Muscle of arm (tissue), 12 donors: Measurements from ENCODE around the gene GPLD1. TPM values are rescaled to one million over a fixed set of nuclear protein-coding genes. Genes with fewer than 3 reads are reported as not detected.

Source experiments
- DNase-seq: peaks from one replicate; pipeline ENCODE4 v3.0.0-alpha.2; 2013
- polyA plus RNA-seq, 12 donors: library from polyadenylated mRNA; unstranded; fragments of 120-200 nt; gene quantifications; one replicate each; pipeline ENCODE4 v1.2.1, GENCODE V29; 2013; ENCODE audit not compliant: insufficient read length in 12 of 12

Gene GPLD1
- polyA plus RNA-seq, 12 donors, result 1.4 to 3.5 (median 2.4) TPM; not detected in 2

DNA sequence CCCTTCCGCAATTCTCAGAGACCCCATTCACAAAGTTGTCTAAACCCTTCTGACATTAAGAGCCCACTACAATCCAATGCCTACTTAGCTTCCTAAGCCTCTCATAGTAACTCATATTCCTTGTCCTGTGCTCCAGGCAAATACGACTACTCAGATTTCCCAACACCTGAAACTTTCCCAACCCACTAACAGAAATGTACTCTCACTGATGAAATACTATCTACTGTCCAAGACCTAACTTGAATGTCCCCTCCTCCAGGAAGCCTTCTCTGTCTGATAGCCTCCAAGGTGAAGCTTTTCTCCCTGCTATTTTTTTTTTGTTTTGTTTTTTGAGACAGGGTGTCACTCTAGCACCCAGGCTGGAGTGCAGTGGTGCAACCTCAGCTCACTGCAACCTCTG lies 30.4 kb downstream of the GPLD1 start:
- no peak for DNase-seq

DNA sequence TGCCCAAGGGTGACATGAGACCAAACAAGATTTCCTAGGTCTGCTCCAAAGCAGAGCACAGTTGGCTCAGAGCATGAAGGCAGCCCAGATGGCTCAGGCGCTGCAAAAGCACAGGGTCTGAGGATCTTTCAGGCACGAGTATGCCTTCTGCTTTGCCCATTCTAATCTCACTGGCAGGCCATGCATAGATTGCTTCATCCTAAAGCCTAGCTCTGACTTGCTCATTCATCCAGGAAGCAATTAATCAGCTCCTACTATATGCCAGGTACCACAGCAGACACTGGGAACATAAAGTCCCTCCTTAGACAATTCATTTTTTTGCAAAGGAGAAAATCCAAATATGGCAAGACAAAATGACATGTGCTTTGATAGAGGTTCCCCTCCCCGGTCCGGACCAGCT lies 31.2 kb downstream of the GPLD1 start:
- DNase-seq, result no peak

DNA sequence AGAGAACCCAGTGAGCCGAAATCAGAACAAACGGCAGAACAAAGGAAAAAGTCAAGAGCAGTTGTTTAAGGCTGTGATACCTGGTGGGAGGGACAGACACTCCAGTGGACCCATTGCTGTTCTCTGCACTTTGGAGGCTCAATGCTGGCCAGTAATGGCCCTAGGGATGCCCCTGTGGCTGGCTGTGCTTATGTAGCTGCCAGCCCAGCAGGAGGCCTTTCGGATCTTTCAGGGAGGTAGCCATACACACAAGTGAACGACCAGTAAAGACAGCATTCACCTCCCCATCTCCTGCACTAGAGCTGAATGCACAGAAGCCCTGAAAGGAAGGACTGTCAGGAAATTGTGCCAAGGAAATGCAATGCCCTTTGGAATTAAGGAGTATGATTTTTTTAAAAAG lies 34.3 kb downstream of the GPLD1 start:
- no peak for DNase-seq

DNA sequence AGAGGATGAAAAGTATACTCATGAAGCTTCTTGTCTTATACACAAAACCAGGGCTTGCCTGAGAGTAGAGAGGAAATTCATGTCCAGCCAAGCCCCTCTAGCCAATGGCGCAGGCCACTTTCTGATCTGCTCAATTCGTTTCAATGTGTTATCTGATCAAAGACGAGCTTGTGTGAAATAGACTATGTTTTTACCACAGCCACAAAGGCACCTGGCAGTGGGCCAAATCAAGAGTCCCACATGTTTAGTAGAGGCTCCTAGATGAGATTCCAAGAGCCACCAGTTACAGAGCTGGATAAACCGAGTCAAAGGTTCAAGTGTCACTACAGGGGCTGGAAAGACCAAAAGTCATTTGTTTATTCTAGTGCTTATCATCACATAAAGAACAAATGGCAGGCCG lies 34.9 kb downstream of the GPLD1 start:
- DNase-seq, result no peak

DNA sequence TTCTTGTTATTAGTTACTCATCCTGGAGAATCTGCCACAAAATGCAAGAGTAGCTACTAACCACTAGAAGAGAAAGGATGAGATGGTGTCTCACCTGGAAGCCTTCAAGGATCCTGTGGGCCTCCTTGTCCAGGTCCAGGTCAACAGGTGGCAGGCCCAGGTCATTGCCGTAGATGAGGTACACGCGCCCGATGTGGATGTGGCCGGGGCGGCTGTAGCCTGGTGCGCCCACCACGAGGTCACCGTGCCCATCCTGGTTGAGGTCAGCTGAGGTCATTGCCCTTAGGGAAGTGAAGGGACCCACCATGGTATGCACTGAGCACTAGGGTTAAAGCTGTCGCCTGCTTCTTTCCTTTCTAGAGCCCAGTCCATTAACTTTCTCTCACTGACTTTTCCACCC lies 35.5 kb downstream of the GPLD1 start:
- DNase-seq, result no peak

DNA sequence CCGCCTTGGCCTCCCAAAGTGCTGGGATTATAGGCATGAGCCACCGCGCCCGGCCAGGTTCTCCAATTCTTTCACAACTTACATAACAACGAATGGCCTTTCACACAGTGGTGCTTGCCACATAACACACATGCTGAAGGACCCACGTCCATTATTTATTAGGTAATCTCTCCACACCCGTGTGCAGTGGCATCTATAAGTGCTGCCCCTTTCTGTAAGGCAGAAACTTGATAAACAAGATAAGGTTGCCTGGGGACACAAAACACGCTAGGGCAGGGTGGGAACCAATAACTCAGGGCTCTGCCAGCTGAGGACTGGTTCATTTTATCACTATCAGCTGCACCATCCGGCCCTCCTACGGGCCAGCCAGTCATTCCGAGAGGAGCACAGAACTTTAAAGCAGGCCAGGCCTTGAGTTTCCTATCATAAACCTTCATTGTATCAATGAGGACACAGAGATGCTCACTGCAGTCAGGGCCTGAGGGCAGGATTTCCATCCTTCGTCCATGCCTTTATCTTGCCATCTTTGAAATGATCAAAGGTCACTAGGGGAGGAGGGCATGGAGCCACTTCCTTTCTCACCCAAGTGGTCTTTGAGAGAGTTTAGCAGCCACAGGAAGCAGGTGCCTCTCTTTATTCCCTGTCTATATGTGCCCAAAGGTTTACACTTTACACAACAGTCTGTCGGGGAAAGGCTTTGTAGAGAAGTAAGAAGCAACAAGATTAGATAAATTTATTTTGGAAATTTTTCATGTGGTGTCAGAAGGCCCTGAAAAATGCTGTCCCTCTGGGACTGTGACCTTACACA lies 37.6 kb downstream of the GPLD1 start:
- DNase-seq, result no peak

DNA sequence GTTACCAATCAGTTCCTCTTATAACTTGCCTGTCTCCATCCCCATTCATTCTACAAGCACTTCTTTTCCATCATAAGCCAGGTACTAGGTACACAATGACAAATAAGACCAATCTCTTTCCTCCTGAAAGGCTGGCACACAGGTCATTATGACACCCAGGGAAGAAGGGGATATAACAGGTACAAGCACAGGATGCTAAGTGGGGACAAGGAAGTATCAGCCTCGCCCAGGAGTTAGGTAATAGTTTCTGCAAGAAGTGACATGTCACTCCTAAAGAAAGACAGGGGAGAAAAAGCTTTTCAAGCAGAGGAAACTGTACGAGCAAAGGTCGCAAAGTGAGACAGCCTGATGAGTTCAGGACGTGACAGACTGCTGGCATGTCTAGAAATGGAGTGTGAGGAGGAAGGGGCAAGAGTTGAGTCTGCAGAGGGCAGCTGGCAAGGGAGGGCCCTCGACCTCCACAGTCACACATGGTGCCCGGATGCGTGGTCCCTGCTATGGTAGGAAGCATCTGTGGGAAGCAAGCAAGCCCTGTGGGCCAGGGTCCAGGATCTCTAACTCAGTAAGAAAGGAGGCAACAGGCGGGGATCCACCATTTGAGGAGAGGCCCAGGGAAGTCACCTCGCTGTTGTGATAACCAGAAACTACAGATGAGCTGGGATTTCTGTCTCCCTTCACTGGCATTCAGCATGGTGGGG lies 40.4 kb downstream of the GPLD1 start:
- no peak for DNase-seq

DNA sequence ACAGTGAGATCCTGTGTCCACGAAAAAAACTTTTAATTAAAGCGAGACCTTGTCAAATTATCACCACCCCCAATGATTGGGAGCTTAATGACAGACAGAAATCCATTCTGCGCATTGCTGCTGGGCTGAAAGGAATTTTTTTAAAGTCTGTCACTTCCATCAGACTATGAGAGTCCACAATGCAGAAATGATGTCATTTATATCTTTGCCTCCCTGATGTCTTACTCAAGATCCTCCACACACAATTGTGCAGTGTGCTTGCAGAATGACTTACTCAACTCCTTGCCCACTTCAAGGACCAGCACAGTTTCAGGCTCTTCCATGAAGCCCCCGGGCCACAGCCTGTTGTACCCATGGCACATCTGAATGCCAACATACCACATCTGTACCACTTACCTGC lies 41.0 kb downstream of the GPLD1 start:
- no peak for DNase-seq

DNA sequence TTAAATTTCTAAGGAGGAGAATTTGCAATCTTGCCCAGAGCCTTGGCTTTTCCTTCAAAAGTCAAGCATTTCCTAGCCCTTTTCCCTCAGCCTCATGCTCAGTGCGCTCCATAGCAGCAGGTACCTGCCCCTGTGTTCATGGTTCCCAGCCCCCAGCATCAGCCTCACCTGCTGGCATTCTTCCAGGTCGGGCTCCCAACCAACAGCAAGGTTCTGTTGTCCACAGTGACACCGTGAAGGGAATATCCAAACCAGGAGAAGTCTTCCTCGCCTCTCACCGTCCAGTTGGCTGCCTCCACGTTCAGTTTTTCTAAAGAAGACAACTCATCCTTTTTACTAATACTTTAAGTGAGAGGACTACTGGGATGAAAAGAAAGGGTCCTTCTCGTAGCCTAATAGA lies 42.7 kb downstream of the GPLD1 start:
- DNase-seq, result no peak

DNA sequence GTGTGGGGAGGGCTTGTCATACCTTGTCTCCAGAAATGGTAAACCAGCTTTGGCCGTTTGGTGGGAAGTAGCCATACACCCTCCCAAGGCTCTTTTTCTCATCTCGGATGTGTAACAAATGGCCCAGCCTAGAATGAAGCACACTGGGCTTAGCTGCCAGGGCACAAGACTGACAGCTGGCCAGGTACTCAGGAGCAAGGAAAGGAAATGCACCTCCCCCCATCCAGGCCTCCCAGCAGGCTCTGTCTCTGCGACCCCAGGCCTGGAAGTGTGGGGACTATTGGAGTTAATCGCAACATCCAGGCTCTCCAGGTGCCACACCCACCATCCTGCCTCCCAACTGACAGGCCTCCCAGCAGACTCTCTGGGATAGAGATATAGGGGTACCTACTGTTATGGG lies 43.7 kb downstream of the GPLD1 start:
- DNase-seq, result no peak

DNA sequence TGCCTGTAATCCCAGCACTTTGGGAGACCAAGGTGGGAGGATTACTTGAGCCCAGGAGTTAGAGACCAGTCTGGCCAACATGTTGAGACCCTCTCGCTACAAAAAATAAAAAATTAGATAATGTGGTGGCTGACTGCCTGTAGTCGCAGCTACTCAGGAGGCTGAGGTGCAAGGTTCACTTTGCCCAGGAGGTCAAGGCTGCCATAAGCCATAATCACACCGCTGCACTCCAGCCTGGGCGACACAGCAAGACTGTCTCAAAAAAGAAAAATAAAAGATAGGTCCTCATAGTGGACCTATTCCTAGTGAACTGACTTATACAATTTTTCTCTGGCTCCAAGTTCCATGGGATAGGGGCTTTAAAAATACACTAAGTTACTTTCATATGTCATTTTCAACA lies 44.8 kb downstream of the GPLD1 start:
- DNase-seq, result no peak

DNA sequence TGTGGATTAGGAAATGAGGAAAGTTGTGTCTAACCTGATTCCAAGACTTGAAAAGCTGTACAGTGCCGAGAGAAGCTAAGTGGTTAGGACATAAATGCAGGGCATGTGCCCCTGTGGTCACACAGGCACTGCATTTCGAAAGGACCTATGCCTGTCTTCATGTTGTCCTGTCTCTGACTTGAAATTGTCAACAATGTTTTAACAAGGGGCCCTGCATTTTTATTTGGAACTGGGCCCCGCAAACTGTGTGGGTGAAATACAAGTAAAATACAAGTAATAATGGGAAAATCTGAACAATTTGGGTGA lies 47.8 kb downstream of the GPLD1 start:
- DNase-seq, result no peak

DNA sequence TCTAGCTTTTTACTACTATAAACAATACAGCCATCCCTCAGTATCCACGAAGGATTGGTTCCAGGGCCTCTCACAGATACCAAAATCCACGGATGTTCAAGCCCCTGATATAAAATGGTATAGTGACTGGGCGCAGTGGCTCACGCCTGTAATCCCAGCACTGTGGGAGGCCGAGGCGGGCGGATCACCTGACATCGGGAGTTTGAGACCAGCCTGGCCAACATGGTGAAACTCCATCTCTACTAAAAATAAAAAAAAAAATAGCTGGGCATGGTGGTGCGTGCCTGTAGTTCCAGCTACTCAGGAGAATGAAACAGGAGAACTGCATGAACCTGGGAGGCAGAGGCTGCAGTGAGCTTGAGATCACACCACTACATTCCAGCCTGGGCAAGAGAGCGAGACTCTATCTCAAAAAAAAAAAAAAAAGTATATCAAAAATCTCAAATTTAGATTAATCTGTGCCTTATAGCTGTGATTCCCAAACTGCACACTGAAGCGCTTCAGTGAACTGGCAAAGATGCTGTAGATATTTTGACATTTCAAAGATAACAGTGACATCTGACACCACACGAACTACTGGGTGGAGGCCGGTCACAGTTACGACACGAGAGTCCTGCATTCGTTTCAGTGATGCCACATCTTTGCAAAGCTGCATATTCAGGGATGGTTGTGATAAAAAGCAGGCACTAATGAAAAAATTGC lies 48.3 kb downstream of the GPLD1 start:
- no peak for DNase-seq

DNA sequence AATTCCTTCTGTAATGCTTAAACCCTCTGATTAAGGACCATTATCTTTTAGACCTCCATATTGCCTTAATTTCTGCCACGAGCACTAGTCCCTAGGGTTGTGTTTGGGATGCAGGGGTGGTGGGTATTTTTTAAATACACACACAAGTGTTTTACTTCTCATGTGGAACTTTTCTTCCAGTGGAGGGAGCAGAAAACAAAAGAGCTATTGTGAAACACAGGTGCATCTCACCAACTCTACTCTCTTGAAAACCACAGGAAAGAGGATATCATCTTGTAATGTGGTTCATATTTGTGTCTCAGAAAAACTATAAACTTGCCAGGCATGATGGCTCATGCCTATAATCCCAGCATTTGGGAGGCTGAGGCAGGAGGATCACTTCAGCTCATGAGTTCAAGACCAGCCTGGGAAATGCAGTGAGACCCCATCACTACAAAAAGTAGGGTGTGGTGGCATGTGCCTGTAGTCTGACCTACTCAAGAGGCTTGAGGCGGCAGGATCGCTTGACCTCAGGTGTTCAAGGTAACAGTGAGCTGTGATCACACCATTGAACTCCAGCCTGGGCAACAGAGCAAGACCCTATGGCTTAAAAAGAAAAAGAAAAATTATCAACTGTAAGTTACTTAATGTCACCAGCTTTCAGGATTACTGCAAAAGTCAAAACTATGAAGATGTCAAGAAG lies 49.4 kb downstream of the GPLD1 start:
- no peak for DNase-seq

DNA sequence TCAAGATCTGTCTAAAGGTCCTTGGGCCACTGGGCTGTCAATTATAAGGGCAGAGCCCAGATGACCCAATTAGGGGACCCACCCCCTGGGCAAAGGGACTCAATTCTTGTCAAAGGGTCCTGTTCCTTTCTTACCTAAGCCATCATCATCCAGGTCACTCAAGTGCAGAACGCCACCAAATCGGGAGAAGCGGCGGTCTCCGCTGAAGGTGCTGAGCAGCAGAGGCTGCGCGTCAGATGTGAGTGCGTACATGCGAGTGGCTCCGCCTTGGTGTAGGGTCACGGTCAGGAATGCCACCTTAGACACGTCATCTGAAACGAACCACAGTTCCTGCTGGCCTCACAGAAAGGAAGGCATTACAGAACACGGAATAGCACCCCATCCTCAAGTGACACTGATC lies 52.4 kb downstream of the GPLD1 start:
- DNase-seq, result no peak

DNA sequence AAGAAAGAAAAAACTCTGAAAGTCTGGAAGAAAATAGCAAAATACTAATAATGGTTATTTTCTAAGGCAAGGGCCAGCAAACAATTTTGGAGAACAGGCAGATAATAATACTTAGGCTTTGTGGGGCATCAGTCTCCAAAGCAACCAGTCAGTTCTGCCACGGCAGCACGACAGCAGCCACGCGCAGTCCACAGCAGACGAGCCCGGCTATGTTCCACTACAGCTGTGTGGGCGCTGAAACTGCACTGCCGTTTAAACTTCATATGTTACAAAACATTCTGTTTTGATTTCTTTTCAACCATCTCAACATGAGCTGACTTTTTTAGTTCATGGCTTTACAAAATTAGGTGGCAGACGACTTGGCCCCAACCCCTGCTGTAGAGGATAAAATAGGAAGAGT lies 56.8 kb downstream of the GPLD1 start:
- no peak for DNase-seq

DNA sequence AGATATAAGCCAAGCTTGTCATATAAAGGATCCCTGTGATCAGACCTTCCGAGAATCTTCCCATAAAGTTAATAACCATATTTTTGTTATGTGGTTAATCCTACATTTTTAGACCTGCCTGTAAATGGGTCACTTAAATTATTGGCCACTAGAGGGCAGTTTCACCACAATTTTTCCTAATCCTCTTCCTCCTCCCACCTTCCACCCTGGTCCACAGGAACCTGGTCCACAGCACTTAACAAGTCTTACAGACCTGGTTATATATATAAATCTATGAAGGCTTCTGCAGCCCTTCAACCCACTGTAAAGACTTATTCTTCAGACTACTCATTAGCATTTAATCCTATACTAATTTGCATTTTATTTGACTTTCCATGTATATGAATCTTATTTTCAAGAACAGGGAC lies 58.3 kb downstream of the GPLD1 start:
- peak; percentile 17 for DNase-seq

DNA sequence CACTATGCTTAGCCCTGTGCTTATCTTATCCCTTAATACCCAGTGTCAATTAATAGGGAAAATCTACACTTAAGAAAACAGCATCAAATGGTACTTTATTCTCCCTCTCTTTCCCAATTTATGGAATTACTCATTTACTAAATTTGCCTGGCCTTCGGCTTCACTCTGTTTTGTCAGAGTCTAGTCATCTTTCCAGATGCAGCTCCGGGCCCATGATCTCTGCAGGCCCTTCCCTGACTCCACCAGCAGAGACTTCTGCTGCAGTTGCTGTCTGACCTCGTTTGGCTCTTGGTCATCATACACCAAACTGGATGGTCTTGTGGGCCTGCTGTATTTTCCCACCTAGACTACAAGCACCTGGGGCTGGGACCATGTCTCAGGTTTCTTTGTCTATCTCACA lies 59.3 kb downstream of the GPLD1 start:
- DNase-seq, result no peak

DNA sequence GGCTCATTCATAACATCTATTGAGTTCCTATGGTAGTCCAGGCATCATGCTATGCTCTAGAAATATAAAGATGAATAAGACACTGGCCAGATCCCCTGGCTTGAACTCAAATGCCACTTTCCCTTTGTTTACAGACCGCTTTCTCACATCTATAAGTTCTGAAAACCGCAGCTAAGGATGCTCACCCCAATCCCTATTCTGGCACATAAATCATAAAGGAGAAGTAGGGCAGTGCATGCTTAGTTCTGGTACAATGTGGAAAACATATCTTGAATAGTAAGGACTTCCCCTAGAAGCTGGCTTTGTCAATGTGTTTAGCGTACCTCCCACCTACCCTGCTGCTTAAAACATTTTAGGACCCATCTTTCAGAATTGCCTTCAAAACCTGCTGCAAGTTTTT lies 60.2 kb downstream of the GPLD1 start:
- no peak for DNase-seq

DNA sequence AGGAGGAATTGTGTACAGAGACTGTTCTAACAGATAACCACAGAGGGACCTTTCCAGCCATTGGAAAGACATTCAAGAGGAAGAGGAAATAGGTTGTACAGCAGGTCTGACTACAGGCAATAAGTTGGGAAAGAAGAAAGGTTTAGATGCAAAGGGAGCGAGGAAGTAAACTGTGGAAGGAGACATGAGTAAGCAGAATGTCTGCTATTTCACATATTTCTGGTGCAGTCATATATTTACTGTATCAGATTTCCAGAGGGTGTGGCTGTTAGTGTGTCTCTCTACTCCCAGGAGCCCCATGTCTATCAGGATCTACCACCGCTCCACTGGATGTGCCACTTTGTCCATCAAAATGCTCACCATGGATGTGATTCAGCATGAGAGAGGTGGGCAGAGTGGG lies 60.8 kb downstream of the GPLD1 start:
- DNase-seq, result no peak

DNA sequence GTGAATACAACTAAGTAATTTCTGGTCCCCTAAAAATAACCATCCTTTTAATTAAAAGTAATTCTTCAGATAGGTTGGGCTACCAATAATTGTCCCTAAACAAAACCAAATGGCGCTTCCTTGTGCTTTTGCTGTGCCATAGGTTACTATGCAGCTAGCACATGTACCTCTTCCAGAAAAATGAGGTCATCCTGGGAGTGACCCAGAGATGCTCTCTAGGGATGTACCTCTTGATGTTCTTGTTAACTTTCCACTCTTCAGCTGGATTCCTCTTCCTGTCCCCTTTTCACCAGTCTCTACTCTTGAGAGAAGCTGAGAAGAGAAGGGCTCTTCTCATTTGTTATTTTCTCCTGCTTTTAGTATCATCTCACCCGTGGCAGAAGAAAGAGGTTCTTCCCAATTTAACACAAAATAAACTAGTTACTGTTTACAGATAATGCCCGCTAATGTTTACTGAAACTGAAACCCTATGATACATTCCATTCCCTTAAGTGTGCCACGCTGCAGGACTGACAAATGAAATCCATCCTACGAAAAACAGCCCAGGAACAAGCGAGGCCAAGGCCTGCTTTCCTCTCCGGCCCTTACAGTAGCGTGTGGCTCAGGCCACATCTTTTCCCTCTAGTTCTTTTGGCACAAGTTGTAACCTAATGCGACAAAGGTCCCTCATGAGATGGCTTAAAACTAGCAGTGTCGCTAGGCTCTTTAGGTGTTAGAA lies 62.5 kb downstream of the GPLD1 start:
- no peak for DNase-seq

DNA sequence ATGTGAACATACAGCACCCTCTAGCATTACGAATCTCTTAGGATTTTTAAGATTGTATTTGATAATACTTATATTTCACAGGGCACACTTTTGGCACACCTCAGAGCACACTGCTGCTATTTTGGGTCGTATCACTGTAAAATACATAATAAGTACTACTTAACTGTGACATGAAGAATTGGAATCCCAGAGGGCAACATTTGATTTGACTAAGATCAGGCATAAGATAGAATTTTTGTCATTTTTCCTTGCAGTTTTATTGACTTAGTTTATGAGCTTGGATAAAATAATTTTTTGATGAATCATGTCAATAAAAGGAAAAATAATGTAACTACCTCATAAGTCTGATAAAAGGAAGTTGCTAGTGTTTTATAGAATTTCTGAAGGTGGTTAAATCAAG lies 64.3 kb downstream of the GPLD1 start:
- no peak for DNase-seq
